Measurements from ENCODE around the gene TYW5. TPM values are rescaled to one million over a fixed set of nuclear protein-coding genes. Genes with fewer than 3 reads are reported as not detected.

TYW5 gene
- total RNA-seq, 3 donors from 2014 or later (not counting 1 experiment from before 2014, with no cell fraction given) = 15.9 to 17.4 (median 16.9) TPM

- 50% methylated on average over 1 of the region's 2 CpGs for WGBS (ENCODE audit: insufficient coverage)
- Mint-ChIP-seq H3K27me3 (ENCODE audit: low read depth in 2 of 2) (peaks cover 7 to 8% of the 10 kb centered on the region in 2 donors), H3K4me1 (peaks cover 0 to 5% of the 10 kb centered on the region in 2 donors), H3K27ac (no peak overlapping the region), H3K9me3 (no peaks in the 10 kb centered on the region), H3K4me3 (no peak overlapping the region), H3K36me3 (no peaks in the 10 kb centered on the region)
- ATAC-seq (no peak), DNase-seq (no peak)
- no peak for TF ChIP-seq CTCF (IDR thresholded peaks at IDR 0.05)
- Histone ChIP-seq H3K27ac (ENCODE audit: low read length) (no peak overlapping the region), H3K4me3 (ENCODE audit: low read length) (no peak overlapping the region), H3K9me3 (ENCODE audit: control insufficient read depth, insufficient read depth, low read length) (no peaks in the 10 kb centered on the region), H3K36me3 (ENCODE audit: control insufficient read depth, insufficient read depth, low read length) (no peaks in the 10 kb centered on the region), H3K27me3 (ENCODE audit: control insufficient read depth, insufficient read depth, low read length) (no peaks in the 10 kb centered on the region), H3K4me1 (ENCODE audit: control insufficient read depth, insufficient read depth, low read length) (peaks cover 3% of the 10 kb centered on the region)
- intact Hi-C loops (cut with micrococcal nuclease) = no loop called here
Observed at GRCh38 chr2:199987586-199987985, 32.3 kb upstream of the TYW5 start.

GRCh38 chr2:199985625-199986207 lies 30.4 kb upstream of the TYW5 start:
- no peaks in the 10 kb centered on the region for H3K27me3 ChIP-seq (ENCODE audit: control insufficient read depth, insufficient read depth, low read length)
- H3K36me3 ChIP-seq (ENCODE audit: control insufficient read depth, insufficient read depth, low read length) = no peaks in the 10 kb centered on the region
- H3K4me1 Mint-ChIP-seq = peaks cover 0 to 5% of the 10 kb centered on the region in 2 donors
- H3K36me3 Mint-ChIP-seq = no peaks in the 10 kb centered on the region
- H3K4me3 ChIP-seq (ENCODE audit: low read length) = no peak overlapping the region
- peaks cover 6 to 8% of the 10 kb centered on the region in 2 donors for H3K27me3 Mint-ChIP-seq (ENCODE audit: low read depth in 2 of 2)
- no peaks in the 10 kb centered on the region for H3K9me3 ChIP-seq (ENCODE audit: control insufficient read depth, insufficient read depth, low read length)
- H3K4me3 Mint-ChIP-seq = no peak overlapping the region
- ATAC-seq (peak in 2 of 3 donors; percentile 50 to 61), DNase-seq (peak in 1 of 2 donors; percentile 70)
- H3K27ac ChIP-seq (ENCODE audit: low read length) = no peak overlapping the region
- intact Hi-C loops (cut with micrococcal nuclease) = no loop called here
- peaks cover 3% of the 10 kb centered on the region for H3K4me1 ChIP-seq (ENCODE audit: control insufficient read depth, insufficient read depth, low read length)
- no peaks in the 10 kb centered on the region for H3K9me3 Mint-ChIP-seq
- TF ChIP-seq CTCF (IDR thresholded peaks at IDR 0.05) = peak; percentile 15
- 78% methylated on average over 6 of the region's 6 CpGs for WGBS (ENCODE audit: insufficient coverage)
- H3K27ac Mint-ChIP-seq = no peak overlapping the region

- Mint-ChIP-seq H3K27me3 (ENCODE audit: low read depth in 2 of 2) (peaks cover 6 to 8% of the 10 kb centered on the region in 2 donors), H3K27ac (no peak overlapping the region), H3K9me3 (no peaks in the 10 kb centered on the region), H3K4me3 (no peak overlapping the region), H3K4me1 (peaks cover 5 to 9% of the 10 kb centered on the region in 2 donors), H3K36me3 (no peaks in the 10 kb centered on the region)
- no peaks in the 10 kb centered on the region for H3K27me3 ChIP-seq (ENCODE audit: control insufficient read depth, insufficient read depth, low read length)
- no peak overlapping the region for H3K27ac ChIP-seq (ENCODE audit: low read length)
- H3K36me3 ChIP-seq (ENCODE audit: control insufficient read depth, insufficient read depth, low read length) = no peaks in the 10 kb centered on the region
- peaks cover 3% of the 10 kb centered on the region for H3K4me1 ChIP-seq (ENCODE audit: control insufficient read depth, insufficient read depth, low read length)
- no peak overlapping the region for H3K4me3 ChIP-seq (ENCODE audit: low read length)
- ATAC-seq (no peak), DNase-seq (no peak)
- WGBS (ENCODE audit: insufficient coverage) = 100% methylated on average over 1 of the region's 2 CpGs
- H3K9me3 ChIP-seq (ENCODE audit: control insufficient read depth, insufficient read depth, low read length) = no peaks in the 10 kb centered on the region
- intact Hi-C loops (cut with micrococcal nuclease) = no loop called here
- TF ChIP-seq CTCF (IDR thresholded peaks at IDR 0.05) = no peak
Observed at GRCh38 chr2:199984755-199985154, 29.5 kb upstream of the TYW5 start.

- peaks cover 3% of the 10 kb centered on the region for H3K4me1 ChIP-seq (ENCODE audit: control insufficient read depth, insufficient read depth, low read length)
- DNase-seq = no peak
- H3K9me3 ChIP-seq (ENCODE audit: control insufficient read depth, insufficient read depth, low read length) = no peaks in the 10 kb centered on the region
- no peak for ATAC-seq
- intact Hi-C loops (cut with micrococcal nuclease) = no loop called here
- H3K27me3 ChIP-seq (ENCODE audit: control insufficient read depth, insufficient read depth, low read length) = no peaks in the 10 kb centered on the region
- H3K4me3 ChIP-seq (ENCODE audit: low read length) = no peak overlapping the region
- no peak overlapping the region for H3K27ac ChIP-seq (ENCODE audit: low read length)
- H3K36me3 ChIP-seq (ENCODE audit: control insufficient read depth, insufficient read depth, low read length) = no peaks in the 10 kb centered on the region
- TF ChIP-seq CTCF (IDR thresholded peaks at IDR 0.05) = no peak
- Mint-ChIP-seq H3K4me3 (no peak overlapping the region), H3K27ac (no peak overlapping the region), H3K9me3 (no peaks in the 10 kb centered on the region), H3K36me3 (no peaks in the 10 kb centered on the region), H3K27me3 (ENCODE audit: low read depth in 2 of 2) (peaks cover 5 to 6% of the 10 kb centered on the region in 2 donors), H3K4me1 (peaks cover 6 to 10% of the 10 kb centered on the region in 2 donors)
- 77% methylated on average over 4 of the region's 4 CpGs for WGBS (ENCODE audit: insufficient coverage)
Observed at GRCh38 chr2:199984159-199984558, 28.9 kb upstream of the TYW5 start.

Measured in natural killer cell (primary cell).